D721Med (cell line): ENCODE data around the gene BCL7C.
"Not testable (repeated sequence)": the region's sequence is repeated elsewhere in the genome, so short reads cannot be mapped to it uniquely, and the experiment has no call there.

Experiments
- DNase-seq: peaks from one replicate; pipeline ENCODE4 v3.0.0; 2011; ENCODE audit warnings: low spot score; ENCODE audit not compliant: insufficient read length
- FAIRE-seq: peaks from 2 replicates; lab custom pipeline; 2011; peaks lifted over from hg19 to GRCh38; lab: Jason Lieb, UNC
- CTCF ChIP-seq: IDR thresholded peaks from 2 replicates; pipeline ENCODE4 v1.5.1; 2012; ENCODE audit warnings: mild to moderate bottlenecking, control low read depth; ENCODE audit not compliant: insufficient read depth; ENCODE audit errors: missing control alignments

BCL7C gene

DNA sequence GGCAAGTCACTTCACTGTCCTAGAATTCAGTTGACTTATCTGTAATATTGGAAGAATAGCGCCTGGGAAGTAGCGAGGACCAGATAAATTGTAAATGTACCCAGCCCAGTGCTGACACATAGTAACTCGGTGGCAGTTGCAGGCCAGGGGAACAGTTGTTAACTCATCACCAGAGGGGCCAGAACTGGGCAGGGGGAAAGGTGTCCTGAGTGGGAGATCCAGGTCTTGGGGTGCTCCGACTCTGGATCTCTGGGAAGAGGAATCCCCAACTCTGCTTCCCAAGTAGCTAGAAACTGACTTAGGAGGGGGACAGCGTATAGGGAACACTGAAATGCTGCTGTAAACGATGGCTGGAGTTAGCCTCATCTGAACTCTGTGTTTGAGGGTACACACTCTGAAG lies 23.0 kb downstream of the BCL7C start:
- FAIRE-seq (no peak), DNase-seq (no peak)
- TF ChIP-seq CTCF: no peak

DNA sequence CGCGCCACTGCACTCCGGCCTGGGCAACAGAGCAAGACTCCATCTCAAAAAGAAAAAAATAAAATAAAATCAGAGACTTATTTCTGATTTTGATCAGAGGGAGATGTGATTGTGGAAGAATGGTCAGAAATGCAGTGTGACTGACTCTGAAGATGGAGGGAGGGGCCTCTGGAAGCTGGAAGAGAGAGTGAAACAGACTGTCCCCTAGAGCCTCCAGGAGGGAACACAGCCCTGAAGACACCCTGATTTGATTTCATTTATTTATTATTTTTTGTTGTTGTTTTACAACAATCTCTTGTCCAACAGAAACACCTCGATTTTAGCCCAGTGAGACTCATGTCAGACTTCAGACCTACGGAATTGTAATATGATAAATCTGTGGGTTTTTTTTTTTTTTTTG lies 26.1 kb downstream of the BCL7C start:
- DNase-seq (no peak), FAIRE-seq (no peak)
- TF ChIP-seq CTCF: no peak

GRCh38 chr16:30866031-30866430 lies 27.8 kb downstream of the BCL7C start:
- DNase-seq: no peak
- no peak for TF ChIP-seq CTCF
- FAIRE-seq: no peak

- not testable (repeated sequence) for FAIRE-seq, DNase-seq
These were observed 30.7 kb downstream of the BCL7C start for GRCh38 chr16:30863178-30863577.

DNA sequence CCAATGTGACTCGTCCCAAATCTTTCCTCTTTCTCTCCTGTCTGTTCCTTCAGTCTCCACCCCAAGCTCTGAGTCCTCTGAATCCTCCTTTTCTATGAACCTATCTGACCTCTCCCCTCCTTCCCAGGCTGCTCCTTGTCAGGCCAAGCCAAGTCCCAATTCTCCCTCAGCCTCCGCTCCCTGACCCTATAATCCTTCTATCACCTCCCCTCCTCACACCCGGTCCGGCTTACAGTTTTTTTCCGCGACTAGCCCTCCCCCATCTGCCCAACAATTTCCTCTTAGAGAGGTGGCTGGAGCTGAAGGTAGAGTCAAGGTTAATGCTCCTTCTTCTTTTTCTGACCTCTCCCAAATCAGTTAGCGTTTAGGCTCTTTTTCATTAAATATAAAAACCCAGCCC lies 33.1 kb downstream of the BCL7C start:
- not testable (repeated sequence) for FAIRE-seq, DNase-seq

- no peak for DNase-seq
- TF ChIP-seq CTCF: no peak
- no peak for FAIRE-seq
These were observed 35.0 kb downstream of the BCL7C start for GRCh38 chr16:30858829-30859423.

DNA sequence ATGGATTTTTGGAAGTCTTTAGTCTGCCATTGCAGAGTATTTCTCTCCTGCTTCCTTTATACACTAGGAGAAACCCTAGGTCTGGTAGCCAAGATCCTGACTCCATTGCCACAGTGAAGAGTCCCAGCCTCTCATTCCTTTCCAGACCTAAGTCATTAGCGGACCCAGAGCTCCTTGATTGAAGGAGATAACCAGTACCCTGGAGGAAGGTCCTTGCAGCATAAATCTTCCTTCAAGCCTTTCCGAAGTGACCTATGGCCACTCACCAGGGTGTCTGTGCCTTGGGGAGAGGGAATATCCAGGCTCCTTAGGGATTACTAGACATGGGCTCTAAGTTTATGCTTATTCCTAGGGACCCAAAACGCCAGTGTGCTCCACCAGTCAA lies 35.8 kb downstream of the BCL7C start:
- TF ChIP-seq CTCF: no peak
- no peak for FAIRE-seq

GRCh38 chr16:30853758-30854157 lies 40.1 kb downstream of the BCL7C start:
- DNase-seq (no peak), FAIRE-seq (no peak)
- no peak for TF ChIP-seq CTCF

More for the DNA sequence above, 35.8 kb downstream of the BCL7C start:
- no peak for DNase-seq
